ENCODE results near the gene COPG2.

The COPG2 gene

GRCh38 chr7:130461272-130461671 lies 207.3 kb downstream of the COPG2 start:
- H3K4me3 Mint-ChIP-seq = no peak overlapping the region
- H3K27ac Mint-ChIP-seq = no peak overlapping the region
- peaks cover 6% of the 10 kb centered on the region for H3K27me3 Mint-ChIP-seq
- H3K4me1 Mint-ChIP-seq = peaks cover 8% of the 10 kb centered on the region
- no peaks in the 10 kb centered on the region for H3K36me3 Mint-ChIP-seq
- ATAC-seq = no peak
- H3K9me3 Mint-ChIP-seq = peaks cover 3% of the 10 kb centered on the region

- H3K27ac Mint-ChIP-seq = no peak overlapping the region
- no peak overlapping the region for H3K4me3 Mint-ChIP-seq
- no peaks in the 10 kb centered on the region for H3K36me3 Mint-ChIP-seq
- no peak for ATAC-seq
- H3K27me3 Mint-ChIP-seq = peaks cover 10% of the 10 kb centered on the region
- peaks cover 5% of the 10 kb centered on the region for H3K9me3 Mint-ChIP-seq
- H3K4me1 Mint-ChIP-seq = peaks cover 8% of the 10 kb centered on the region
Measured at GRCh38 chr7:130458257-130458656, 210.3 kb downstream of the COPG2 start.

Data from stimulated activated memory B cell treated with anti-CD40 and anti-IgM and Interleukin-4, amounts not matched to agents 10 μg/mL and 1 μg/mL and 100 μg/mL, for 72 hours (primary cell).